ENCODE data around the gene TAGLN2.

Gene TAGLN2

DNA sequence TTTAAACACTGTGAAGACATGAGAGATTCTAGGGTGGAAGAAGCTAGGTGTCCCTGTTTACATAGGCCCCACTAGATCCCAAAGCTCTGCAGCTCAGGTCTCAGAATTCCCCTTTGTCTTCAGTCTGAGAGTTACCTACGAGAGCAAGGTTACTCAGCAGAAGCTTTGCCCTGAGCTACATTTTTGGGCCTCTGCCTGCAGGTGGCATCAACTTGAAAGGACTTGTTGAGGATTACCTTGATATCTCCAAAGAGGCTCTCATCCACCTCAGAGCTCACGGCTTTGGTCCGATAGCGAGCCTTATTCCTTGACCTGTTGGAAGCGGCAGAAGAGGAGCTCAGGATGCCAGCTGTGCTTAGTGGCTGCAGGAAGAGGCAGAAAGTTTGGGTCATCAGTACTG lies 32.4 kb downstream of the TAGLN2 start:
- H3K4me3 ChIP-seq (ENCODE audit: control insufficient read depth, low read depth, low read length) = no peak overlapping the region
- no peak for DNase-seq (ENCODE audit: low read depth)
- TF ChIP-seq, protein P1, sequence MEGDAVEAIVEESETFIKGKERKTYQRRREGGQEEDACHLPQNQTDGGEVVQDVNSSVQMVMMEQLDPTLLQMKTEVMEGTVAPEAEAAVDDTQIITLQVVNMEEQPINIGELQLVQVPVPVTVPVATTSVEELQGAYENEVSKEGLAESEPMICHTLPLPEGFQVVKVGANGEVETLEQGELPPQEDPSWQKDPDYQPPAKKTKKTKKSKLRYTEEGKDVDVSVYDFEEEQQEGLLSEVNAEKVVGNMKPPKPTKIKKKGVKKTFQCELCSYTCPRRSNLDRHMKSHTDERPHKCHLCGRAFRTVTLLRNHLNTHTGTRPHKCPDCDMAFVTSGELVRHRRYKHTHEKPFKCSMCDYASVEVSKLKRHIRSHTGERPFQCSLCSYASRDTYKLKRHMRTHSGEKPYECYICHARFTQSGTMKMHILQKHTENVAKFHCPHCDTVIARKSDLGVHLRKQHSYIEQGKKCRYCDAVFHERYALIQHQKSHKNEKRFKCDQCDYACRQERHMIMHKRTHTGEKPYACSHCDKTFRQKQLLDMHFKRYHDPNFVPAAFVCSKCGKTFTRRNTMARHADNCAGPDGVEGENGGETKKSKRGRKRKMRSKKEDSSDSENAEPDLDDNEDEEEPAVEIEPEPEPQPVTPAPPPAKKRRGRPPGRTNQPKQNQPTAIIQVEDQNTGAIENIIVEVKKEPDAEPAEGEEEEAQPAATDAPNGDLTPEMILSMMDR (conservative IDR thresholded peaks at IDR 0.05; ENCODE audit: control insufficient read depth, insufficient read depth, low read depth, low read length) = no peak

DNA sequence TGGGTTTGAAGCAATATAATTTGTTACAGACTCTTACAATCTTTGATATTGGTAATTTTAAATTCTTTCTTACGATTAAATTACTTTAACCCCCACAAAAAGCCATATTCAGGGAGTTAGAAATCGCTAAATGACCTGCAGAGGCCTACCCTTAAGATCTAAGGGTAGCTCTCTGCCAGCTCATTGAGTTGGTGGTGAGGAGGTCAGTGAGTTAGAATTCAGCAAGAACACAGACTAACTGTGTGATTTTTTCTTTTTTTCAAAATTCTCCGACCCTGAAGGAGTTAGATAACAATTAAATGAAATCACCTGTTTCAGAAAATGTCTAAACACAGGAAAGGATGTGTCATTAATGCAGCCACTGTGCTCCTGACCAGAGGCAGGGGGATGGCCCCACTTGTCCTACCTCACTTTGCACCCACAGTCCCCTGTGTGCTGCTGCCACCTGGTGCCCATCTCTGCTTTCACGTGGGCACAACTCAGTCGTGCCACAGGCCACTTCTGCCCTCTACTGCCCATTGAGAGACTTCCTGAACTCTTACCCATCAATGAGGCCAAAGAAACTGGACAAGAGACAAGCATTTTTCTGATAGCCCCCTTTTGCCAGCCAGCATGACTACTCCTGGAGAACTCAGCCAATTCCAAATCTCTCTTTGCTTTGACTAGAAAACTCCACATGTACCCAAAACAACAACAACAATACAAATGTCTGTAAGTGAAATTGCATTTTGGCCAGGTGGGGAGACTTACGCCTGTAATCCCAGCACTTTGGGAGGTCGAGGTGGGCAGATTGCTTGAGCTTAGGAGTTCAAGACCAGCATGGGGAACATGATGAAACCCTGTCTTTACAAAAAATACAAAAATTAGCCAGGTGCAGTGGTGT lies 33.8 kb downstream of the TAGLN2 start:
- DNase-seq (ENCODE audit: low read depth) = peak; percentile 92
- TF ChIP-seq, protein P1 (conservative IDR thresholded peaks at IDR 0.05; ENCODE audit: control insufficient read depth, insufficient read depth, low read depth, low read length) = peak; percentile 100
- no peak overlapping the region for H3K4me3 ChIP-seq (ENCODE audit: control insufficient read depth, low read depth, low read length)

DNA sequence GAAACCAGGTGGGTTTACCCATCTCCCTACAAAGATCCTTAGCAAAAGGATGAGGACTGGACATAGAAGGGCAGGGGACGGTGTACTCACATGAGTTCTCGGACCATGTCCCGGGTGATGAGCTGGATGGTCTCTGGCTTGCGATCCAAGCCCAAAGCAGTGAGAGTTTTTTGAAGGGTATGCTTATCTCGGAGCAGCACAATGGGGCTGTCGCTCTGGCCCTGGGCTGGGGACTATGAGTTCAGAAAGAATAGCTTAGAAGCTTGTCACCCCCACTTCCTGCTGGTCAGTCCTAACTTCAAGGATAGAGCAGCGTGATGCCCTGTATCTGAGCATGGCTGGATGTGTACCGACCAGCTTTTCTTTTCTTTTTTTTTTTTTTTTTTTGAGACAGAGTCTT lies 34.9 kb downstream of the TAGLN2 start:
- no peak for DNase-seq (ENCODE audit: low read depth)
- TF ChIP-seq, protein P1 (conservative IDR thresholded peaks at IDR 0.05; ENCODE audit: control insufficient read depth, insufficient read depth, low read depth, low read length) = no peak
- H3K4me3 ChIP-seq (ENCODE audit: control insufficient read depth, low read depth, low read length) = peak overlapping the region; percentile 19

DNA sequence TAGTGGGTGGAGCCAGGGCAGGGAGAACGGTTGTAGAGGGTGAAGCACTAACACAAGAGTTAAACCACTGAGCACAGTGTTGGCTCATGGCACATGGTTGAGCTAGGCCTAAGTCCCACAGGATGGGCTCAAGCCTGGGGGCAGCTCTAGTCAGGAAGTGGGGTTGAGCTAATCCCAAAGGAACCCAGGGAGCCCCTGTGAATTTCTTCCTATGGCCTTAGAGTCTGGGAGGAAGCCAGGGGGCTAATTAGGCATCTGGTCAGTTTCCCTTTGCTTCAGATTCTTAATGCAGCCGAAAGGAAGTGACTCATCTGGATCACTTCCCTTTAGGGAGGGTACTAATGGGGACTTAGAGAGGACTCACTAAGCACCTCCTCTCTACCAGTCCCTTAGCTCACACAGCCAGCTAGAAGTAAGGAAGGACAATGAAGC lies 35.5 kb downstream of the TAGLN2 start:
- peak overlapping the region; percentile 19 for H3K4me3 ChIP-seq (ENCODE audit: control insufficient read depth, low read depth, low read length)
- peak; percentile 96 for DNase-seq (ENCODE audit: low read depth)
- TF ChIP-seq, protein P1 (conservative IDR thresholded peaks at IDR 0.05; ENCODE audit: control insufficient read depth, insufficient read depth, low read depth, low read length) = no peak

GRCh38 chr1:159889202-159889601 lies 36.1 kb downstream of the TAGLN2 start:
- no peak for DNase-seq (ENCODE audit: low read depth)
- TF ChIP-seq, protein P1 (conservative IDR thresholded peaks at IDR 0.05; ENCODE audit: control insufficient read depth, insufficient read depth, low read depth, low read length) = no peak
- no peak overlapping the region for H3K4me3 ChIP-seq (ENCODE audit: control insufficient read depth, low read depth, low read length)

DNA sequence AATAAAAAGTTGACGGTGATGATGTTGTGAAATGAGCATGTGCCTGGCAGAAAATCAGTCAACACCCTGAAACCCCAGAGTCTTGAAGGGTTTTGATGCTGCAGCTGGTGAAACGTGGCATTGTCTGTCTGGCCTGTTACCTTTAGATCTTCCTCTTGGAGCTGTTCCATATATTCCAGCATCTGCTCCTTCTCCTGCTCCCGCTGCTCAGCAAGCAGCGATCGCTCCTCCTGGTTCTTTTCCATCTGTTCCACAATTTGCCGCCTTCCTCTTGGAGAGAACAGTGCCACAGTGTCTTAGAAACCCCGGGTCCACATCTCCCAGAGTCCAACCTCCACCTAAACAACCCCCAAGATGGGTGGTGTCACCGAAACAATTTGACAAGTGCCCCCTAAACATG lies 41.0 kb downstream of the TAGLN2 start:
- TF ChIP-seq, protein P1 (conservative IDR thresholded peaks at IDR 0.05; ENCODE audit: control insufficient read depth, insufficient read depth, low read depth, low read length) = no peak
- DNase-seq (ENCODE audit: low read depth) = no peak
- H3K4me3 ChIP-seq (ENCODE audit: control insufficient read depth, low read depth, low read length) = no peak overlapping the region

All from fibroblast of mammary gland (primary cell).